Measurements from ENCODE around the gene NRAP.

GRCh38 chr10:113583571-113583970, 80.3 kb downstream of the NRAP start:
- TF ChIP-seq CTCF (IDR thresholded peaks at IDR 0.05): no peak
- TF ChIP-seq SIN3A (IDR thresholded peaks at IDR 0.05; ENCODE audit: borderline replicate concordance, low read depth, low read length): no peak
- TF ChIP-seq TAF1 (IDR thresholded peaks at IDR 0.05; ENCODE audit: borderline replicate concordance, low read depth, low read length): no peak
- TF ChIP-seq CHD2 (IDR thresholded peaks at IDR 0.05; ENCODE audit: low read length, partially characterized antibody): no peak
